Adrenal gland (tissue), 5 donors: ENCODE results near the gene GGPS1.

Experiments
- CTCF ChIP-seq, 6 experiments: fragments of 450-650 bp in 4 of 6; fragments of 200-600 bp in 2 of 6; sonication (generic) in 1 of 6; IDR thresholded peaks; 1 replicate in 5 of 6; 2 replicates in 1 of 6; pipeline versions ENCODE4 v1.5.1 to v1.8.0; 2016 to 2021; ENCODE audit warnings: antibody characterized with exemption in 6 of 6, mild to moderate bottlenecking in 2 of 6, moderate library complexity in 1 of 6
- POLR2A ChIP-seq, 2 donors: fragments of 450-650 bp; IDR thresholded peaks; one replicate each; pipeline ENCODE4 v1.6.1; 2017; ENCODE audit warnings: antibody characterized with exemption in 2 of 2, mild to moderate bottlenecking in 2 of 2, moderate library complexity in 1 of 2
- donor health status: DM: no; HTN: no; CAD: no.

- TF ChIP-seq CTCF (IDR thresholded peaks at IDR 0.05) (no peak), POLR2A (IDR thresholded peaks at IDR 0.05) (no peak)
These were observed 23.1 kb downstream of the GGPS1 start for GRCh38 chr1:235351441-235351840.
